Activated CD8-positive, alpha-beta memory T cell treated with anti-CD3 and anti-CD28 coated beads, Interleukin-2, amount 50 U/mL, for 24 hours (primary cell): ENCODE measurements around the gene SF3A2.

Experiments
- DNase-seq: peaks from one replicate; pipeline ENCODE4 v3.0.0-alpha.2; 2020; ENCODE audit errors: extremely low read depth

SF3A2 gene

GRCh38 chr19:2240881-2241760, 4.5 kb downstream of the SF3A2 start:
- DNase-seq, result no peak

- no peak for DNase-seq
Measured at GRCh38 chr19:2242092-2242537, 5.5 kb downstream of the SF3A2 start.

GRCh38 chr19:2242816-2243215, 6.2 kb downstream of the SF3A2 start:
- DNase-seq, result no peak

- no peak for DNase-seq
Measured at GRCh38 chr19:2243274-2244124, 6.9 kb downstream of the SF3A2 start.

- DNase-seq, result no peak
Measured at GRCh38 chr19:2244125-2244411, 7.4 kb downstream of the SF3A2 start.

GRCh38 chr19:2244486-2244885, 7.9 kb downstream of the SF3A2 start:
- DNase-seq, result no peak

- no peak for DNase-seq
Measured at GRCh38 chr19:2245273-2245672, 8.6 kb downstream of the SF3A2 start.

GRCh38 chr19:2246014-2246620, 9.5 kb downstream of the SF3A2 start:
- no peak for DNase-seq

- no peak for DNase-seq
Measured at GRCh38 chr19:2246801-2247361, 10.3 kb downstream of the SF3A2 start.

- no peak for DNase-seq
Measured at GRCh38 chr19:2247433-2248101, 10.9 kb downstream of the SF3A2 start.

- no peak for DNase-seq
Measured at GRCh38 chr19:2248136-2249009, 11.7 kb downstream of the SF3A2 start.

GRCh38 chr19:2249010-2249866, 12.6 kb downstream of the SF3A2 start, which contains the start of gene AMH:
Gene AMH, plus strand, starts transcription at chr19:2249323. Its CDS starts 10 bp downstream, at chr19:2249333.
- no peak for DNase-seq

- no peak for DNase-seq
Measured at GRCh38 chr19:2249880-2250765, 13.5 kb downstream of the SF3A2 start.

GRCh38 chr19:2250766-2251105, 14.1 kb downstream of the SF3A2 start:
- DNase-seq, result no peak

GRCh38 chr19:2251106-2252054, 14.8 kb downstream of the SF3A2 start:
- no peak for DNase-seq

- no peak for DNase-seq
Measured at GRCh38 chr19:2252055-2252796, 15.6 kb downstream of the SF3A2 start.

GRCh38 chr19:2252797-2253105, 16.1 kb downstream of the SF3A2 start:
- DNase-seq, result no peak
